Measurements from ENCODE around the gene RBM20.
"Not testable (repeated sequence)": the region's sequence is repeated elsewhere in the genome, so short reads cannot be mapped to it uniquely, and the experiment has no call there.

The RBM20 gene

GRCh38 chr10:110762109-110762848 is 118.1 kb downstream of the RBM20 start:
- no peak for TF ChIP-seq CTCF (IDR thresholded peaks at IDR 0.05; ENCODE audit: low read depth, low read length, missing control alignments)
- no peaks in the 10 kb centered on the region for H3K36me3 ChIP-seq (replicated peaks)
- H3K4me3 ChIP-seq (ENCODE audit: low read depth, low read length), result no peak overlapping the region
- DNase-seq, result no peak
- H3K27ac ChIP-seq, result no peak overlapping the region
- H3K27me3 ChIP-seq (replicated peaks), result no peaks in the 10 kb centered on the region
- in situ Hi-C loops (cut with HindIII; ENCODE audit: low pct_ligation_motif_present, low sequenced_read_pairs), result no loop called here

- H3K27ac ChIP-seq, result no peak overlapping the region
- no peak for DNase-seq
- no peak overlapping the region for H3K4me3 ChIP-seq (ENCODE audit: low read depth, low read length)
- H3K27me3 ChIP-seq (replicated peaks), result no peaks in the 10 kb centered on the region
- in situ Hi-C loops (cut with HindIII; ENCODE audit: low pct_ligation_motif_present, low sequenced_read_pairs), result no loop called here
- no peaks in the 10 kb centered on the region for H3K36me3 ChIP-seq (replicated peaks)
- TF ChIP-seq CTCF (IDR thresholded peaks at IDR 0.05; ENCODE audit: low read depth, low read length, missing control alignments), result no peak
Measured at GRCh38 chr10:110762849-110763211, 118.7 kb downstream of the RBM20 start.

GRCh38 chr10:110764378-110764777 is 120.2 kb downstream of the RBM20 start:
- in situ Hi-C loops (cut with HindIII; ENCODE audit: low pct_ligation_motif_present, low sequenced_read_pairs), result no loop called here
- Histone ChIP-seq H3K27ac (no peak overlapping the region), H3K36me3 (replicated peaks) (no peaks in the 10 kb centered on the region), H3K27me3 (replicated peaks) (no peaks in the 10 kb centered on the region), H3K4me3 (ENCODE audit: low read depth, low read length) (no peak overlapping the region)
- DNase-seq, result no peak
- no peak for TF ChIP-seq CTCF (IDR thresholded peaks at IDR 0.05; ENCODE audit: low read depth, low read length, missing control alignments)

GRCh38 chr10:110764793-110765512 is 120.8 kb downstream of the RBM20 start:
- no peaks in the 10 kb centered on the region for H3K36me3 ChIP-seq (replicated peaks)
- TF ChIP-seq CTCF (IDR thresholded peaks at IDR 0.05; ENCODE audit: low read depth, low read length, missing control alignments), result no peak
- no peak overlapping the region for H3K27ac ChIP-seq
- H3K27me3 ChIP-seq (replicated peaks), result no peaks in the 10 kb centered on the region
- DNase-seq, result no peak
- no peak overlapping the region for H3K4me3 ChIP-seq (ENCODE audit: low read depth, low read length)
- in situ Hi-C loops (cut with HindIII; ENCODE audit: low pct_ligation_motif_present, low sequenced_read_pairs), result no loop called here

DNA sequence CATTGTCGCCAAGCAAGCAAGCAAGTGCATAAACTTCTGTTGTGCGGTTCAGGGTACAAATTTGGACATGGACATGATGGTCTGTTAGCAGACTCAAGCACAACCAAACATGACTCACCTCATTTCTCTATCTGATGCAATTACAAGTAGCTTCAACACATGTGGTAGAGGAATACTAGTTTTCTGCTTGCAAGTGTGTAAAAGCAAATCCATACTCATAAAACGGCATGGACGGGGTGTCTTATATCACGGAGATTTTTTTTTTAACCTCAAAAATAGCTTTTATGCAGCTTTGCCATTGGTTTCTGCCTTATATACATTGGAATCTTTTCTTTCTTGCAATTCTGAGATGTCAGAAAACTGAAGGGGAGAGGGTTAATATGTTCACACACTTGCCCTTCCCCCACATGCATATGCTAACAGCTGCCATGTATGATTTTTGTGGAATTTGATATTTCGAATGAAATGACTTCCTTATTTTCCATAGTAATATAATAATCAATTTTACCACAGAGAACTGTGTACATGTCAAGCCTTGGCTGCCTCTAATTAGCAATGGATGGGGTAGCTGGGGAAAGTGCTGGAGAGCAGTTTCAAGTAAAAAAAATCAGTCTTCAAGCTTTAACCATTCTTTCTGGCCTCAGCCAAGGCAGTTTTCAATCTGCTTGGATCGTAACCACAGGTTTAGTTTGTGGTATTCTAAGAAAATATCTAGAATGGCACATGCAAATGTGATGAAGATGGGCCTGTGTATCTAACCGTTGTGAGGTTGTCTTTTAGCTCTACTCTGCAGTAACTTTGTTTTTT is 121.6 kb downstream of the RBM20 start:
- no peak for TF ChIP-seq CTCF (IDR thresholded peaks at IDR 0.05; ENCODE audit: low read depth, low read length, missing control alignments)
- DNase-seq, result no peak
- no peak overlapping the region for H3K27ac ChIP-seq
- in situ Hi-C loops (cut with HindIII; ENCODE audit: low pct_ligation_motif_present, low sequenced_read_pairs), result no loop called here
- no peak overlapping the region for H3K4me3 ChIP-seq (ENCODE audit: low read depth, low read length)
- H3K36me3 ChIP-seq (replicated peaks), result no peaks in the 10 kb centered on the region
- no peaks in the 10 kb centered on the region for H3K27me3 ChIP-seq (replicated peaks)

DNA sequence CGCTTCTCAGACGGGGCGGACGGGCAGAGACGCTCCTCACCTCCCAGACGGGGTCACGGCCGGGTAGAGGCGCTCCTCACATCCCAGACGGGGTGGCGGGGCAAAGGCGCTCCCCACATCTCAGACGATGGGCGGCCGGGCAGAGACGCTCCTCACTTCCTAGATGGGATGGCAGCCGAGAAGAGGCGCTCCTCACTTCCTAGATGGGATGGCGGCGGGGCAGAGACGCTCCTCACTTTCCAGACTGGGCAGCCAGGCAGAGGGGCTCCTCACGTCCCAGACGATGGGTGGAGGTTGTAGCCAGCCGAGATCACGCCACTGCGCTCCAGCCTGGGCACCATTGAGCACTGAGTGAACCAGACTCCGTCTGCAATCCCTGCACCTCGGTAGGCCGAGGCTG is 123.5 kb downstream of the RBM20 start:
- H3K27ac ChIP-seq; H3K4me3 ChIP-seq (ENCODE audit: low read depth, low read length); H3K27me3 ChIP-seq (replicated peaks); in situ Hi-C loops (cut with HindIII; ENCODE audit: low pct_ligation_motif_present, low sequenced_read_pairs); H3K36me3 ChIP-seq (replicated peaks); DNase-seq: not testable (repeated sequence)

Measured in brain microvascular endothelial cell (primary cell).